Cardiac atrium fibroblast (primary cell): ENCODE data around the gene ADGRD2. TPM values are rescaled to one million over a fixed set of nuclear protein-coding genes. Genes with fewer than 3 reads are reported as not detected.

Source experiments
- total RNA-seq: library from RNA; depleted of rRNA; stranded (reverse); fragments of >200 nt; gene quantifications from 2 replicates; pipeline ENCODE4 v1.2.3, GENCODE V29; 2015

The ADGRD2 gene, protein sequence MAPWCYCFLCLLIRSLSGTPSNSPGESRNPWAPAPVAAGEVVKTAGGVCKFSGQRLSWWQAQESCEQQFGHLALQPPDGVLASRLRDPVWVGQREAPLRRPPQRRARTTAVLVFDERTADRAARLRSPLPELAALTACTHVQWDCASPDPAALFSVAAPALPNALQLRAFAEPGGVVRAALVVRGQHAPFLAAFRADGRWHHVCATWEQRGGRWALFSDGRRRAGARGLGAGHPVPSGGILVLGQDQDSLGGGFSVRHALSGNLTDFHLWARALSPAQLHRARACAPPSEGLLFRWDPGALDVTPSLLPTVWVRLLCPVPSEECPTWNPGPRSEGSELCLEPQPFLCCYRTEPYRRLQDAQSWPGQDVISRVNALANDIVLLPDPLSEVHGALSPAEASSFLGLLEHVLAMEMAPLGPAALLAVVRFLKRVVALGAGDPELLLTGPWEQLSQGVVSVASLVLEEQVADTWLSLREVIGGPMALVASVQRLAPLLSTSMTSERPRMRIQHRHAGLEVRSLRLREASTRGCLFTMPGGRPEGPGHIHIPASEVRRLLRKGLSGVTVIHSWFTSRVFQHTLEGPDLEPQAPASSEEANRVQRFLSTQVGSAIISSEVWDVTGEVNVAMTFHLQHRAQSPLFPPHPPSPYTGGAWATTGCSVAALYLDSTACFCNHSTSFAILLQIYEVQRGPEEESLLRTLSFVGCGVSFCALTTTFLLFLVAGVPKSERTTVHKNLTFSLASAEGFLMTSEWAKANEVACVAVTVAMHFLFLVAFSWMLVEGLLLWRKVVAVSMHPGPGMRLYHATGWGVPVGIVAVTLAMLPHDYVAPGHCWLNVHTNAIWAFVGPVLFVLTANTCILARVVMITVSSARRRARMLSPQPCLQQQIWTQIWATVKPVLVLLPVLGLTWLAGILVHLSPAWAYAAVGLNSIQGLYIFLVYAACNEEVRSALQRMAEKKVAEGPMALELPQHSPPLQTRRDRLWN
- total RNA-seq, result not detected in 2 replicates

DNA sequence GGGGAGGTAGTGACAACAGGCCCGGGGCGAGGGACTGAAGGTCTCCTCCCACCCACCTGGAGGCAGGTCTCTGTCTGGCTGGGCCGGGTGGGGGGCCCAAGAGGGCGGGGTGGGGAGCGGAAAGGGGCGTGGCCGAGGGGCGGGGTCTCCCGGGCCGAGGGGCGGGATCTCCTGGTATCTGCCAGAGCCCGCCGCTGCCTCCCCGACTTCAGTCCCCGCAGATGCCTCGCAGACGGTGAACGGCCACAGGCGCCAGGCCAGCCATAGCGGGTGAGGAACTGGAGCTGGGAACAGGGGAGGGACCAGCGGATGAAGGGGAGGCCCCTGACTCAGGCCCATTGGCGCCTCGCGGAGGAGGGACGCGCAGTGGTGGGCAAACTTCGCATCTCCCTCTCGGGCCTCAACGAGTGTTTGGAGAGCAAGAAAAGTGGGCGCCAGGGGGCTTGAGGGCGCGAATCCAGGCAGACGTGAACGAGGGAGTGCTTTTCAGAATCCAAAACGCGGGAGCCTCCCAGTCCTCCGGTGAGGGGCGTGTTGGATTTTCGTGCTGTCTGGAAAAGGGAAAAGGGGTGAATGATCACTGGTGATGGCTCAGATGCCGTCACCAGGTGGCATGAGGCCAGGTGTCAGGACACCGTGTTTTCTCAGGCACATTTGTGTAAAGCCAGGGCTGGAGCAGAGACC, at the start of gene ADGRD2:
TSS of gene ADGRD2 (plus strand) at position 211 of the 684 bp plus-strand sequence. CDS start 1,216 bp downstream, outside the sequence.

DNA sequence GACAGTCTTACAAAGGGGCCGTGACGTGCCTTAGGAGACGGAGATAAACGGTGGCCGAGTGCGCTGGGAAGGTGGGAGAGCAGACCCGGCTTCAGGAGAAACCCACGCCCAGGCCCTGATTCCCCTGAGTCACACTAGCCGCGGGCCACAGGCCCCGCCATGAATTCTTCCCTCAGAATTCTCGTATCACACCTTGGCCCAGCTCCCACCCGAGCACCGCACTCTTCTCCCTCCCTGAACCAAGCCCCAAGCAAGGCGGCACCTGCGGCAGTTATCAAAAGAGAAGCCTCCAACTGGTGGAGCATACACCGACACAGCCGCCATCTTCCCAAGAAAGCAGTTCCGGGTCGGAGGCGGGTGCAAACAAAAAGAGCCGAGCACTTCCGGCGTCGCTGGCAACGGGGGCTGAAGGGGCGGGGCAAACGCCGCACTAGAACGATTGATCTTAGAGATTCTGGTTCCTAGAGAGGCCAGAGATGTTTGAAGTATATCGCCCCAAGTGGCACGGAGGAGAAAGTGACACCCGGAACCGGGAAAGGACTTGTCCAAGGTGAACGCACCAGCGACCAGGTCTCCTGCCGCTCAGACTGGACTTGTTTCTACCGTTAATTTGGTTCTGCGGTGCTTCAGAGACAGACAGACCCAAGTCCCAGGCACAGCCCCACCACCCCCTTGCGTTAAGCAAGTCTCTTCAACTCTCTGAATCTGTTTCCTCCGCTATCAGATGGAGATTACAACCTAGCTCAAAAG, 35.0 kb upstream of the ADGRD2 start, which contains the start of gene PSMB7:
TSS of gene PSMB7 (minus strand) at position 341 of the 750 bp plus-strand sequence. CDS start at position 324, 17 bp downstream.

DNA sequence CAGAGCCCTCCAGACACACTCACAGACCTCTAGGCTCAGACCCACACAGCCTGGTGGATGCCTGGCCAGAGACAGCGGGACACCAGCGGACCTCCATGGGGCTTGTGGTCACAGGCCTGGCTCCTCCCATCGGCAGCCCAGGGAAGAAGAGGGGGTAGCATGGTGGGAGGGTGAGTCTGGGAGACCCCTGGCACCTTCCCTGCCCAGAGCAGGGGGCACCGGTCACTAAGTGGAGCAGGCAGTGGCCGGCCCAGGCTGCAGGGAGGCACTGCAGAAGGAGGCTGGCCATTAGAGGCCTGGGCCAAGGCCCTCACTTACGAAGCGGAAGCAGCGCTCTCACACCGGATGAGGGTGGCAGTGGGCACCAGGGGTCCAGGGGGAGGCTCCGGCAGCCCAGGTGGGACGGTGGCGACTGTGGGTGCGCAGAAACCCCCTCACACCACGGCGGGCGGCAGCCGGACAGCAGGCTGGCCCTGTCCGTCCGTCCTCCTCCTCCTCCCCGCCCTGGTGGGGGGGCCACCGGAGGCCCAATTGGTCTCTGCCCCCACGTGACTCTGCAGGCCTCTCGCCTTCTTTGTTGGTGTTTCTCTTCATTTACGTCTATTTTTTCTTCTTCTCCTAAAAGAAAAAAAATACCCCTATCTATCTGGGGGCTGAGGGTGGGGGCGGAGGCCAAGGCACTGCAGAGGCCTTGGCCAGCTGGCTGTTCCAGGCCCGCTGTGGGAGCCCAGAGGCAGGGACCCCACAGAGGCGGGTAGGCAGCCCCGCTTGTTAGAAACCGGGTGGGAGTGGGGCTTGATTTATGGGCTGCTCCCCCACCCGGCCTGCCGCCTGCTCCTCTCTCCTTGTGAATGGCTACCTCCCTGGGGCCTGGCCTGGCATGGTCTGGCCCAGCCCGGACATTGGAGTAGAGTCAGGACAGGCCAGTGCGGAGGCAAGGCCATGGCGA, 57.0 kb downstream of the ADGRD2 start, which contains the start of gene NR5A1:
TSS of gene NR5A1 (minus strand) at position 469 of the 949 bp plus-strand sequence. CDS start 4,004 bp downstream, outside the sequence.

Other genes starting within 250 kb of the ADGRD2 start
- gene NEK6, start 192.5 kb upstream of the ADGRD2 start, total RNA-seq, result 65.6 and 66.4 TPM in 2 replicates
- gene PSMB7, start 35.0 kb upstream of the ADGRD2 start, total RNA-seq, result 138 and 158 TPM in 2 replicates
- not detected in 2 replicates for gene NR5A1, start 56.9 kb downstream of the ADGRD2 start, total RNA-seq